Measurements from ENCODE around the gene C20orf204.

C20orf204 gene

DNA sequence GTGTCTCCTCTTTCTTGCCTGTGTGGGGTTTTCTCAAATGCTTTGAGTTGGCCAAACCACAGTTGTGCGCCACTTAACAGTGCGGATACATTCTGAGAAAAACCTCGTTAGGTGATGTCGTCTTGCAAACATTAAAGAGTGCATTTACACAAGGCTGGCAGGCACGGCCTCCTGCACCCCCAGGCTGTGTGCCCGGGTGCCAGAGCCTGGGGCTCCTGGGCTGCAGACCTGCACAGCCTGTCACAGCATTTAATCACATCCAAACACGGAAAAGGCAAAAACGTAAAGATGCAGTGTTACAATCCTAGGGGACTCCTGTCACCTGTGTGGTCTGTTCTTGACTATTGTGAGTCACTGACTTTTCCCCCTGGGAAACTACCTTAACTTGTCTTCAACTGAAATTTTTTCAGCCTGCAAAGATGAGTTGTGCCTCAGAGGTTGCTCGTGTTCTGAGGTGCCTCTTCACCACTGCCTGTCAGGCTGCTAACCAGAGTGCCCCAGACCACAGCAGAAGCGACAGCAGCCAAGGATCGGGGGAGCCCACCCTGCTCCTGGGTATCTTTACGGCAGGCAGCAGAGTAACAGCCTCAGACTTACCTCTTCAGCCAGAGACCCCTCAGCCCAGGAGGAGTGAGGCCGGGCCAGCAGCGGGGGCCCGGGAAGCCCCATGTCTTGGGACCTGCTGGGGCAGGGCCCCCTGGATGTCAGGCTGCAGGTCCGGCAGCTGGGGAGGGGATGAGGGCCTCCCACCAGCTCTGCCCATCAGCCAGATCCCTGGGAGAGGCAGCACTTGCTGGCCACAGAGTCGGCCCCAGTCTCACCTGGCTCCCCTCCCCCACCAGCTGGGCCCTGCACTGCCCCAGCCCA, 683 bp upstream of the C20orf204 start:
- no peak overlapping the region for H3K4me3 ChIP-seq (ENCODE audit: low read depth, low read length)
- TF ChIP-seq, protein P1, sequence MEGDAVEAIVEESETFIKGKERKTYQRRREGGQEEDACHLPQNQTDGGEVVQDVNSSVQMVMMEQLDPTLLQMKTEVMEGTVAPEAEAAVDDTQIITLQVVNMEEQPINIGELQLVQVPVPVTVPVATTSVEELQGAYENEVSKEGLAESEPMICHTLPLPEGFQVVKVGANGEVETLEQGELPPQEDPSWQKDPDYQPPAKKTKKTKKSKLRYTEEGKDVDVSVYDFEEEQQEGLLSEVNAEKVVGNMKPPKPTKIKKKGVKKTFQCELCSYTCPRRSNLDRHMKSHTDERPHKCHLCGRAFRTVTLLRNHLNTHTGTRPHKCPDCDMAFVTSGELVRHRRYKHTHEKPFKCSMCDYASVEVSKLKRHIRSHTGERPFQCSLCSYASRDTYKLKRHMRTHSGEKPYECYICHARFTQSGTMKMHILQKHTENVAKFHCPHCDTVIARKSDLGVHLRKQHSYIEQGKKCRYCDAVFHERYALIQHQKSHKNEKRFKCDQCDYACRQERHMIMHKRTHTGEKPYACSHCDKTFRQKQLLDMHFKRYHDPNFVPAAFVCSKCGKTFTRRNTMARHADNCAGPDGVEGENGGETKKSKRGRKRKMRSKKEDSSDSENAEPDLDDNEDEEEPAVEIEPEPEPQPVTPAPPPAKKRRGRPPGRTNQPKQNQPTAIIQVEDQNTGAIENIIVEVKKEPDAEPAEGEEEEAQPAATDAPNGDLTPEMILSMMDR (conservative IDR thresholded peaks at IDR 0.05; ENCODE audit: low read depth, low read length): no peak
- no peak for DNase-seq (ENCODE audit: low read depth)

DNA sequence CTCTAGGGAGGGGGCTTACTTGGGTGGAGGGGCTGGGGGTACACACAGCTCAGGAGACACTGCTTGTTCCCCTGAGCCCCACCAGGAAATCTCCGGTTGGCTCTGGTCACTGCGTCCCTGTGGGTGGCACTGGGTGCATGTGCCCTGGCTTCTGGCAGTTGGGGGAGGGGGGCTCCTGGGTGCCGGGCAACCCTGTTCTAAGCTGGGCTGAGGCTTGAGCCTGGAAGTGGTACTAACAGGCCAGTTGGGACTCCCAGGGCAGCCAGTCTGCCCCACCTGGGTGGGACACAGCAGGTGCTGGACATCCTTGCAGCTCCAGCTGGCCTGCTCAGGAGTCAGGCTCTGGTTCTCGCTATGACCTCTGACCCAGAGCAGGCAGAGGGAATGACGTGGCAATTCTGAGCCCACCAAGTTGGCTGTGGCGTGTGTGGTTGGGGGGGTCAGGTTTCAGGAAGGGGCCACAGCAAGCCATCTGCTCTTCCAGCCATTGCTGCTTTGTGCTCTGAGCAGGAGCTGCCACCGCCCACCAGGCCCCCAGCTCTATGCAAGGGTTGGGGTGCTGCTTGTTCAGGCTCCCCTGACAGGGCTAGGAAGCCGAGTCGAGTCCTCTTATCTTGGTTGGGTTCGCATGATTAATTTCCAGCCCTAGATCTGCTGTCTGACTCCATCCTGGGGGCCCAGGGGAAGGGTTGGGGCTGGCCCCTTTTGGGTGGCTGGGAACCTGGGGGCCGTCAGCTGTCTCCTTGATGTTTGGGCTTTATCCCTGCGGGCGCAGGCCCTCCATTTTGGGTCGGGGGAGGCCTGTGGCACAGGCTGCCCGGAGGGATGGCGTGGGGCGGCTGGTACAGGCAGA, 590 bp downstream of the C20orf204 start:
- no peak for DNase-seq (ENCODE audit: low read depth)
- TF ChIP-seq, protein P1 (conservative IDR thresholded peaks at IDR 0.05; ENCODE audit: low read depth, low read length): no peak
- H3K4me3 ChIP-seq (ENCODE audit: low read depth, low read length): no peak overlapping the region

DNA sequence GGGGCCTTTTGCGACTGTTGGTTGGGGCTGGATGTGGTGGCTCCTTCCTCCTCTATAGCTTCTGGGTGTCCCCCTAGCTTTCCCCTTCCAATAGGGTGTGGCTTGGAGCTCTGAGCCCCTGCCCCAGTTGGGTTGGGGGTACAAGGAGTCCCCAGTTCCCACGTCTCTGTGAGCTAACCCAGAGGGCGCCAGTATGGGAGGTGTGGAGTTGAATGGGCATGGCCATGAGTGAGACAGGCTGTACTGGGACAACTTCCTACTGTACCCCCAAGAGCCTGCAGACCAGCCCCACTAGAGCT, 1.2 kb downstream of the C20orf204 start:
- no peak for DNase-seq (ENCODE audit: low read depth)
- TF ChIP-seq, protein P1 (conservative IDR thresholded peaks at IDR 0.05; ENCODE audit: low read depth, low read length): no peak
- H3K4me3 ChIP-seq (ENCODE audit: low read depth, low read length): no peak overlapping the region

DNA sequence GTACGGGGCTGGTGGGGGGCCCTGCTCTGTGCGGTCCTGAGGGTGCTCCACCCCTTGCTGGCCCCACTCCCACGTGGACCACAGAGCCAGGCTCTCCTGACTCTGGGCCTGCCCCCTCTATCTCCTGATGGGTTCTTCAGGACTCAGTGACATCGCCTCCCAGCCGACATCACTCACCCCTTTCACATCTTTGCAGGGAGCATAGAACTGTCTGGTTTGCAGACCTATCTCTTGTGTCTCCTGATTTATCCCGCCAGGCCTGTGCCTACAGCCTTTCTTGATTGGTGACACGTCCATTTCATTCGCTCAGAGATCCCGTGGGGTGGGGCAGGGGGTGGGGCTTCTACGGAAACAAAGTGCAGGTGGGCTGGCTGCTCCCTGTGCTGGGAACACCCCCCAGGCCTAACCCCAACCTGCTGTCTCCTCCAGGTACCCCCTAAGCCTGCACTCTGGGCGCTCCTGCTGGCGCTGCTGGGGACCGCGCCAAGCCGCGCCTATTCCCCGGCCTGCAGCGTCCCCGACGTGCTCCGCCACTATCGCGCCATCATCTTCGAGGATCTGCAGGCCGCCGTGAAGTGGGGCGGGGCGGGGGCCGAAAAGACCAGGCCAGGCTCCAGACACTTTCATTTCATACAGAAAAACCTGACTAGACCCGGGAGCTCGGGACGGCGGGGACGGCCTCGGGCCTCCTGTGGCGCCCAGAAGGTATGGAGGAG, 1.7 kb downstream of the C20orf204 start:
- no peak for DNase-seq (ENCODE audit: low read depth)
- H3K4me3 ChIP-seq (ENCODE audit: low read depth, low read length): no peak overlapping the region
- TF ChIP-seq, protein P1 (conservative IDR thresholded peaks at IDR 0.05; ENCODE audit: low read depth, low read length): no peak

DNA sequence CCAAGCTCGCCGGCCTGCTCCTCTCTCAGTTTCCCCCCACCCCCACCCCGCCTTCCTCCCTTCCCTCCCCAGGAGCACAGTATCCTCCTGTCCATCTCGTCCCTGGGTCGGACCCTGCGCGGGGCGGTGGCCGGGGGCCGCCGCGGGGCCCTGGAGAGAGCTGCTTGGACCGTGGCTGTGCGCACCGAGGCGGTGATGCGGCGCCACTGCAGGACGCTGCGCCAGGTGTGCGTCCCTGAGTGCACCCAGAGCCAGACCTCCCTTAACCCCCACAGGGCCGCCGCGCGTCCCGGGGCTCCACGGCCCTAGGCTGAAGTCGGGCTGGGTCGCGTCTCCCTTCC, 2.2 kb downstream of the C20orf204 start:
- no peak overlapping the region for H3K4me3 ChIP-seq (ENCODE audit: low read depth, low read length)

DNA sequence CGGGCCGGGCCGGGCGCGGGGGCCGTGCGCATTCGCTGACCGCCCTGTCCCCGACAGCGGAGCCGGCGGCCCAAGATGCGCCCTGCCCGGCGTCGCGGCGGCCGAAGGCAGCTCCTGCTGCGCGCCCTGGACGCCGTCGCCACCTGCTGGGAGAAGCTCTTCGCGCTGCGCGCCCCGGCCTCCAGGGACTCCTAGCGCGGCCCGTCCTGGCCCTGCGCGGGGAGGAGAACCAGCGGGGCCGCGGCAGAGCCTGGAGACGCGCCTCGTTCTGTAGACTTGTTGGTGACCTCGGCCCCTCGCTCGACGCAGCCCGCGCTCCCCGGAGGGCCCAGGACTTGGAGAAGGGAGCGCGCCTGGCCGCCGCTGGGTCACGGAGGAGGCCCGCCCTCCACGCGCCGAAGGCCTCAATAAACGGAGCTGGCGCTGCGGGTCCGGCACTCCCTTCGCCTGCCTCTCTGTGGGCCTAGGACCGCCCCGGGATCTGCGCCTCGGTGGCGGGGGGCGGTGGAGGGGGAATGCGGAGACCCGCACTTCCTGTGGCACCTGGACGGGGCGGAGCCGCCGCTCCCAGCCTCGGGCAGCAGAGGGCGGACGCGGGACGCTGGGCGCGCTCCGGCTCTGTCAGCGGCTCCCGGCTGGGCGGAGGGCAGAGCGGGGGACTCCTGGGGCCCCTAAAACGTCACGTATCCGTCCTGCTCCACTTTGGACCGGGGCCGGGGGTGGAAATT, 2.7 kb downstream of the C20orf204 start:
- H3K4me3 ChIP-seq (ENCODE audit: low read depth, low read length): peak overlapping the region; percentile 37
- TF ChIP-seq, protein P1 (conservative IDR thresholded peaks at IDR 0.05; ENCODE audit: low read depth, low read length): peak; percentile 59
- DNase-seq (ENCODE audit: low read depth): peak; percentile 53

More for the DNA sequence above, 2.2 kb downstream of the C20orf204 start:
- TF ChIP-seq, protein P1 (conservative IDR thresholded peaks at IDR 0.05; ENCODE audit: low read depth, low read length): no peak
- no peak for DNase-seq (ENCODE audit: low read depth)
